Germinal center (tissue), 1 donor: ENCODE measurements around the gene RPS6KA2.
"Not testable (repeated sequence)": the region's sequence is repeated elsewhere in the genome, so short reads cannot be mapped to it uniquely, and the experiment has no call there.

Experiments
- DNase-seq: peaks from one replicate; pipeline ENCODE4 v3.0.0; 2012; ENCODE audit warnings: mixed read lengths, low spot score

Gene RPS6KA2

DNA sequence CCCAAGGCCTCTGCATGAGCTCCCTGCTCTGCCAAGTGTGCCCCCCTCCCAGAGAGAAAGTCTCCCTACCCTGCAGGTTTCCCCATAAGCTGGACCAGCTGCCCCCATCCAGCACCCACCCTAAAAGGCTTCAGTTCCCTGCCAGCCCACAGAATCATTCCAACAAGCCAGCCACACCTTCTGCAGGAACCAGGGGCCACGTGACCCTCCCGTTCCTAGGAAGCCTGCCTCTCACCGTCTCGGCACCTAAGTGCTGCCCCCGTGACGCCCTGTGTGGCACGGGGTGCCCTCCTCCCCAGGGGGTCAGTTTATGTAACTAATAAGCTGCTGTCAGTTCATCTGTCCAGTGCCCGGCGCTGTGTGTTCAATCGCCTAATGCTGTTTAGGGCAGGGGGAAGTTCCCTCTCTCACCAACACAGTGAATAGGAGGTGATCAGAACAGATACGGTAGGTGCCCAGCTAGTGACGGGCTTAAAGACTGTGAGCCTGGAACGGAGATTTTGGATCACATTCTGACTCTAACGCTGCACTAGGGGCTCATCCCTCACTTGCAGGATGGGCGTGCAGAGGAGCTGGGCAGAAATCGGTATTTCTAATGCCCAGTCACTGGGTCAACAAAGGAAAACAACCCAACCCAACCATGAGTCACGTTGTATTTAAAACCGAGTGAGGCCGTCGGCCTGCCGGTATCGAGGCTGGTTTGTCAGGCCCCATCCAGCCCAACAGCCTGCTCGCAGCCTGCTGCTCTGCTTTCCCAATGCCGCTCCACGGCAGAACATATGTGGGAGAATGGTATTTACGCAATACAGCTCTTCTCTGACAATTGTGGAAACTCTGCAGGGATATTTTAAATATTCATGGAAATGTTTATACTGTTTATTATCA, 96.6 kb downstream of the RPS6KA2 start:
- no peak for DNase-seq

DNA sequence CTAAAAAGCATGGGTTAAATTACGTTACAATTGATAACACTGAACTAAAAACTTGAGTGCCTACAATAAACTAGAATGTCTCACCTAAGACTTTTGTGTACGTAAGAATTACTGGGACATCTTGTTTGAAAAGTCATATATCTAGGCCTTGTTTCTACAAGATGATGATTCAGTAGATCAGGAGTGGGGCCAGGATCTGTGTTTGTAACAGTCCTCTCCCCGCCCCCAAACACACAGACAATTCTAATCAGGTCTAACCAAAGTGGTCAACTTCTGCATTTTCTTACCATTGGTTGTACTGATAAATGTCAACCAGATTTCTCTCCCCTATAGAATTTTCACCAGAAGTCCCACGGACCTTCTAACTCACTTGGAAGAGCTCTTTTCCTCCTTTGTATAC, 97.5 kb downstream of the RPS6KA2 start:
- no peak for DNase-seq

DNA sequence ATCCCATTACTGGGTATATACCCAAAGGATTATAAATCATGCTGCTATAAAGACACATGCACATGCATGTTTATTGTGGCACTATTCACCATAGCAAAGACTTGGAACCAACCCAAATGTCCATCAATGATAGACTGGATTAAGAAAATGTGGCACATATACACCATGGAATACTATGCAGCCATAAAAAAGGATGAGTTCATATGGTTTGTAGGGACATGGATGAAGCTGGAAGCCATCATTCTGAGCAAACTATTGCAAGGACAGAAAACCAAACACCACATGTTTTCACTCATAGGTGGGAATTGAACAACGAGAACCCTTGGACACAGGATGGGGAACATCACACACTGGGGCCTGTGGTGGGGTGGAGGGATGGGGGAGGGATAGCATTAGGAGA, 98.0 kb downstream of the RPS6KA2 start:
- not testable (repeated sequence) for DNase-seq

DNA sequence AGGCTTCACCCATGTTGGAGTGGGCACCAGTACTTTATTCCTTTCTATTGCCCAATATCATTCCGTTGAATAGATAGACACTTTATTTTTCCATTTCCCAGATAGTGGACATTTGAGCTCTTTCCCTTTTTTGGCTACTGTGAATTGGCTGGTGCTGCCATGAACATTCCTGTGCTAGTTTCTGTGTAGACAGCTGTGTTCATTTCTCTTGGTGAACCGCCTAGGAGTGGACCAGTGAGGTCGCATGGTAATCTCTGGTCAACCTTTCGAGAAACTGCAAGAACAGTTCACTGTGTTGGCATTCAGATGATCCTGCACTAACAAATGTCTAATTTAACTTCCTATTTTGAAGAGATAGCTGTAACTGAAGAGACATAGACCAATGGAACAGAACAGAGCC, 99.2 kb downstream of the RPS6KA2 start:
- DNase-seq, result no peak

DNA sequence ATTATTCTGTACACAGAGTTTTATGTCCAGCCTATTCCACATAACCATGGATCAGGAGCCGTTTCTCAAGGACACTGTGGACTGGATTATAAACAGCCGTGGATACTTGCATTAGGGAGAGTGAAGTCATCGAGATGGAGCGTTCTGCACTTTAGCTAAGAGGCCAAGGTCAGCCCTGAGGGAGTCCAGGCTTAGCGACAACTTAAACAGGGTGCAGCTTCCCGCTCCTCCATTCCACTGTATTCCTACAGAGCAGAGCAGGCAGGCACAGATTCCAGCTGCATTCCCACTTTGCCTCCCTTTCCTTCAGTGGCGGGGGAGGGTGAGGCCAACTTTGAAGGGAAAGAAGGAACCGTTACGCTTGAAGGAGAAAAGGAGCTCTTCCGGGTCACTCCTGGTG, 100.1 kb downstream of the RPS6KA2 start:
- no peak for DNase-seq

DNA sequence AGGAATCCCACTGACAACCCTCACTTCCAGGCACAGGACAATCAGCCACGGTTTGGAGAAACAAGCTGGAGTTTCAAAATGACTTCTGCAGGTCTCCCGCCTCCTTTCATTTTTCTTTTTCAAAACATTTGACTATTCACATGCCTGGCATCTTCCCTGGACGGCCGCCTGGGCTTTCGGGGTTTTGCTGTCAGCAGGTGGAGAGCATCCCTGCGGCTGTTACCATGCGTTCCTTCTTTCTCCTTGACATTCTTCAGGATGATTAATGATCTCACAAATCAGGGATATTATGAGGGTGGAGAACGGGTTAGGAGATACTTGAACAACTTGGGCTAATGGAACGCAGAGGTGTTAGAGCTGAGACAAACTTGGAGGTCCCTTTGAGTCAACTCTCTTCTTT, 101.5 kb downstream of the RPS6KA2 start:
- no peak for DNase-seq

DNA sequence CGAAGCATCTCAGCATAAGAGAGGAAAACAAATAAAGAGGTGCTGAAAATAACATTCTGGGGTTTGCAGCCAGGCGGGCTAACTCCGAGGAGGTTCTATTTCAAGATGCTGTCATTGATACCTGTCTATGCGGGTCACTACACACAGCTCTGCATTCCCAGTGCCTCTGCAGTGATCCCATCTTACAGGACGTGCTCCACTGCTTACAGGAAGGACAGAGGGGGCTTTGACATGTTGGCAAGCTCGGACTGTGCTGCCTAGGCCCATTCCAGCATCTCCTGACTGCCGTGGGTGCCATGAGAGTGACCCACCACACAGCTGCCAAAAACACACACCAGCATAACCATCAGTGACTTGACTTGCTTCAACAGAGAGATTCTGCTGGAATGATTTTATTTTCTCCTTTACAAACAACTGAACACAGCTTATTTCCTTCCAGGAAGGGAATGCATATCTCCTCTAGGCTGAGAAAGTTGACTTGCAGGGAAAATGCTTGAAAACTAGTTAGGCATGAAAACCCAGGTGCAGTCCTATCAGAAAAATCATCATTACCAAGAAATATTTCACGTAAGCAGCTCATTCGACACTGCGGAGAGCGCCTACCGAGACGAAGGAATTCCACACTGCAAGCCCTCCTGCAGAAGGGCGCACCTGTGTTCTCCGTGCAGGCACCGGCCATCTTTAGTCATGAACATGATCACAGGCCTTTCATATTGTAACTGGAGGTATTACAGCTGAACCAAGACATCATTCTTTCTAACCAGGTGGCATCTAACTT, 103.1 kb downstream of the RPS6KA2 start:
- no peak for DNase-seq

DNA sequence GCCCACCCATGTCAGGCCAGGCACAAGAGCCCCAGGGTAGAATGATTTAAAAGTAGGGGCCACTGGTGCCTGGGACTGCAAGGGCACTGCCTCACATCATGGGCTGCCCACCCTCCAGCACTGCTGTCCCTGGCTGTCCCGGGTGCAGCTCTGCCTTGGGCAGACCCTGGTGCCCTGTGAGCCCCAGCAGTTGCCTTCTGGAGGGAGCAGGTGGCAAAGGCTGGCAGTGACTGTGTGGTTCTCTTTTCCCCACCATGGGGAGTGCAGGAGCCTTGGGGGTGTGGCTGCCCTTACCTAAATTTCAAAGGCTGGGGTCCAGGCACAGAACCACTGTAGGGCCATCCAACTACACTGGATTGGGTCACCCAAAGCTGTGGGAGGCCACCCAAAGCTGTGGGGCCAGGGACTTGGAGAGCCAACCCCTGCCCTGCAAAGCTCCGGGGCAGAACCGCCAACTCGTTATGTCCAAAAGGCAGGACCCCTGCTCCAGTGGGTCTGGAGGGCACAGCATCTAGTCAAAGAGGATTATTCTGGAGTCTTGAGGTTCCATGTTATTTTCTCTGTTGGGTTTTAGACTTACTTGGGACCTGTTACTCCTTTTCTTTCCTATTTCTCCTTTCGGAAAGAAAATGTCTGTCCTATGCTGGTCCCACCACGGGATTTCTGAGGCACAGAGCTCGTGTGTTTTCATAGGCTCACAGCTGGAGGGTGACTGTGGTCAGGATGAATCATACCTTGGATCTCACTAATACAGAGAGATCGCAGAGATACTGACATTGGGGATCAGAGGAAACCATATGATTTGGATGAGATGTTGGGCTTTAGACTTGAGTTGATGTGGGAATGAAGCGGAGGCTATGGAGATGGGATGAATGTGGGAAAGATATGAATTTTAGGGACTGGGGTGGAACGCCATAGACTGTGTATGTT, 105.9 kb downstream of the RPS6KA2 start:
- no peak for DNase-seq

DNA sequence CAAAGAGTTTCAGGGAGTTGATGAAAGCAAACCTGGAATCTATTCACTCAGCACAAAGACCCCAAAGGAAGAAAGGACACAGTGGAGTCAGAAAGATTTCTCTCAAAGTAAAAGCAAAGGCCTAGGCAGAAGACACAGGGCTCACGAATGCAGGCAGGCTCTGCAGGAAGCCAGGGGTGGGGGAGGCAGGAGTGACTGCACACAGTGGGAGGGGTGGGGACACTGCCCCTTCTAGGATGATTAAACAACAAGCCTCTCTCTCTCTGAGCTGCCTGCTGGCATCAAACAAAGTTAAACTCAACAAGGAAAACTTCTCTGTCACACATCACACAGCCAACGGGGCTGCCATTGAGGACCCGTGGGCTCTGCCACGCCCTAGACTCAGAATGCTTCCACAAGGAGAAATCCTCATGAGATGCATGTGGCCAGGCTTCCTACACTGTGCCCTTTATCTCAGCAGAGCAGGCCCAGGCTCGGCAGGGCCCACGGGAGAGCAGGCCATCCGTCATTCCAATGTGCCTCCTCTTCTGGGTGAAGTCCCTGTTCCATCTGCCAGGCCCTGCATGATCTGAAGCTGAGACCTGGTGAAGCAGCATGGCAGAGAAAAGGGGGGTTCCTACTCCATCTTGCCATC, 110.7 kb downstream of the RPS6KA2 start:
- DNase-seq, result no peak

DNA sequence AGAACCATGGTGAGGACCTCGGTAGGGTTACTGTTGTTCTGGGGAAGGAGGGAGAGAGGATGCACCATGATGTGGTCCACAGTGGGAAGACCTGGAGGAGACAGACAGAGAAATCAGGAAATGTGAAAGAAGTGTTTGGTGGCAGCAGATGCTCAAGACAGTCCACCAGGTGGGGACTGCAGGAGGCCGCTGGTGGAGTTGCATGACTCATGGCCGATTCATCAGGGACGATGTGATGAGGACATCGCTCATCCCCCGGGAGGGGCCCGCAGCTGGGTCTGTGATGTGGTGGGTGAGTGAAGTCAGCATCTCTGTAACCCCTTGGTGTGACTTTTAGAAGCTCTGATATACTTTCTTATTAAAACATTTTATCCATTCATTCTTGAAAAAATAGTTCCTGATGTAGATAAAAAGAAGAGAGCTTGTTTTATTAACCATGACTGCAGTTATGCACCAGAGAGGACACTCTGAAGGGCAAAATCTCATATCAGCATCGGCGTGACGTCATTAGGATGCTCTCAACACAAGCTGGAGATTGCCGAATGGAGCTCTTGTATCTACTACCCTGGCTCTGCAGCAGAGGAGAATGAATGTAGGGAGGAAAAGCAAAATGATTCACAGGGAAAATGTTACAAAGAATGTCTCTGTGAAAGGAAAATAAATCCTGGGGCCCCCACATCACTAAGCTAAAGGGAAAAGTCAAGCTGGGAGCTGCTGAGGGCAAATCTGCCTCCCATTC, 111.8 kb downstream of the RPS6KA2 start:
- DNase-seq, result no peak

DNA sequence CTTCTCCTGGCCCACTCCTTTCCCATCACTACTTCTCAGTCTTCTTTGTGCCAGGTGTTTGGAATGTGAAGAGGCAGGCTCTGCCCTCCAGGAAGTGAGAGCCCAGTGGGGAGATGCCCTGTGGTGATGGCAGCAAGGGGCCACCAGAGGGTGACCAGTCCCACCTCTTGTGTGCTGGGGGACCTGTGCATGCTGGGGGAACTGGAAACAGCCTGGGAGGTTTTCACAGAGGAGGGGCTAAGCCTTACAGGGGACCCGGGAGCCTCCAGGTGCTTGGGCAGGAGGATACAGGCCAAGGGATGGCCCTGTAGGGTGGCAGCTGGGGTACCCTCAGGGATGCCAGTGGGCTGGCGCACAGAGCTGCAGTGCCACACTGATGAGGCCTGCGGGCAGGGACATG, 112.9 kb downstream of the RPS6KA2 start:
- no peak for DNase-seq

DNA sequence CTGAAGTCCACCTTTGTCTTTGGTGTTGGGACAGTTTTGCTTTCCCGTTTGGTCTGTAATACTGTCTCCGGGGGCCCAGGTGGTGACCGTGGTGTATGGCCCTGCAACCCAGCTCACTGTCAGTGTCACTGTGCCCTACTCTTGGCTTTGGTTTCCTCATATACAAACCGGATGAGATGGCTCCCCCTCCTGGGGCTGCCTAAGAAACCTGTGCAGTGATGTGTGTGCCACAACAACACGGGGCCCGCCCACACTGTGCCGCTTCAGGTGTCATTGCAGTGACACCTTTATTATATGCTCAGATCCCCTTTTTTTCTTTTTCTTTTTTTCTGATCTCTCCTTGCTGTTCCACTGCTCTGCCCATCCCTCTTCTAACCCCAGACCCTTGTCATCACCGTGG, 114.5 kb downstream of the RPS6KA2 start:
- DNase-seq, result peak; percentile 79

DNA sequence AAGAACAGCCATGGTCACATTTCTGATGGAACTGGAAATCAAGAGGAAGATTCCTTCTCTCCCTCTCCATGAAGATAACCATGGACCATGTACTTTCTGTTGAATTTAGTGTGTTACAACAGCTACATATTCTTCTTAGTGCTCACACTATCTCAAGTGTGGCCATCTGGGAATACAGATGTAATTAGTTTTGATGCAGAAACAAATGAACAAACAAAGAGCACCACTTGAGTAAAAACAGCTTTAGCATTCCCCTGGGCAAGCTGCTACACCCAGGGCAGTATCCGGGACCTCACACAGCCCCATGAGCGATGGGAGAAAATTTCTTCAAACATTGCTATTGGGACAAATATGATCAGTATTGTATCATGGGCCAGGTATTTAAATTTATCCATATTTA, 115.7 kb downstream of the RPS6KA2 start:
- DNase-seq, result no peak

DNA sequence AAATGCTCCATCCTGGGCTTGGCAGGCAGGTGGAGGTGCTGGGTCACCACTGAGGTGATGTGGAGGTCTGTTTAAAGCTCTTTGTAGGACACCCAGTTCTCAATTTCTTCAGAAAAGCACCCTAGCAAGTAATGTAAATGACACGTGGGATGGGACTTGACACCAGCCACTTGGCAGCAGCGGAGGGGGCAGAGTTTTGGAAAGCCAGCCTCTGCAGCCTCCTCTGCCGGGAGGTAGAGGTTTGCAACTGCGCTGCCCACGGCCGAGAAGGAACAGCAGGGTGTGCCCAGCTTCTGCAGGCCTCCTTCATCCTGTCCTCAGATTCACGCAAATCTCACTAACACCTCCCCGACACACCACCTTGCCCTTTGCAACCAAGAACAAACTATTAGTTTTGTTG, 117.9 kb downstream of the RPS6KA2 start:
- no peak for DNase-seq

DNA sequence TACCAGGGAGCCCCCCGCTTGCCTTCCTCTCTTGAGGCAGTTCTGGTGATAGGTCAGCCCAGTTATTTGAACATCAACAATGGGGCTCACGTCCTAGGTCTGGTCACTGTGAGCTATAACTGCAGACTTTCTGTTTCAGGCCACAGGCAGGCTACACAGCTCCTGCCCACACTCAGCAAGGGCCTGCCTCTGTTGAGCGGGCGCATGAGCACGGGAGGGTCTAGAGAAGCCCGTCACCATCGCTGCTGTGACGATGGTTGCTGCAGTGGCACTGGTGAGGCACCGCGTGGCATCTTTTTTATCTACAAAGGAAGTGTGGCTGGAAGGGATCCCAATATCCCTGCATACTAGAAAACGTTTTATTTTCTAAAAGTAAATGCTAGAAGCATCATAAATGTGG, 118.3 kb downstream of the RPS6KA2 start:
- DNase-seq, result no peak

DNA sequence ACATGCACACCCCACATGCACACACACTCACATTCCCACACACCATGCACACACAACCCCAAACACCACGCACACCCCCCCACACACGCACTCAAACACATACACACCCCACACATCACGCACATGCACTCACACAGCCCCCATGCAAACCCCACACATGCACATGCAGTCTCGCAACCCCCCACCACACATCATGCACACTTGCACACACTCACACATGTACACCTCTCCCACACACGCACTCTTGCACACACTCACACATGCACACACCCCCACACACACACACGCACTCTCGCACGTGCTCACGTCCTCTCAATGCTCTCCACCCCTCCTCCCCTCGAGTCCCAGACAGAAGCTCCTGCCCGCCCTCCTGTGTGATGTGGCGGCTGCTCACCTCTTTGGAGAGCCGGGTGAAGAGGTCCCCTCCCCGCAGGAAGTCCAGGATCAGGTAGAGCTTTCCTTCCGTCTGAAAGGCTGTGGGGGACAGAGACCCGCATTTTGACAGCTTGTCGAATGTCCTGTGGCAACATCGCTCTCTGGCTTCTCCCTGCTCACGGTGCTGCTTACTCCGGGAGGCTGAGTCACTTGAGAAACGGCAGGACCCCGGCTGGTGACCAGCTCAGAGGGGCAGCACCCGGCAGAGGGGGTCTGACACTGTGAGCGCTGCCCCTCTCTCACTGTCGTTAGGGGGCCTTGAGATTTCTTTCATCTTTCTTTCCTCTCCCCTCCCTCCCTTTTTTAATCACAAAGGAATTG, 119.1 kb downstream of the RPS6KA2 start:
- no peak for DNase-seq

DNA sequence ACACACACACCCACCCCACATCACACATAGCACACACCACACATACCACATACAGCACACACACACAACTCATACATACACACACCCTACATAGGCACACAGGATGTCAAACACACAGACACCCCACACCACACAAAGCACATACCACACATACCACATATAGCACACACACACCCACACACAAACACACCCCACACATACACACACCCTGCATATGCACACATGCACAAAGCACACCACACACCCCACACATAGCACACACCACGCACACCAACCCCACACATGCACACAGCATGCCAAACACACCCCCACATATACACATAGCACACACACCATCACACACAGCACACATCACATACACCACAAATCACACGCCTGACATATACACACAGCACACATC, 119.7 kb downstream of the RPS6KA2 start:
- no peak for DNase-seq

DNA sequence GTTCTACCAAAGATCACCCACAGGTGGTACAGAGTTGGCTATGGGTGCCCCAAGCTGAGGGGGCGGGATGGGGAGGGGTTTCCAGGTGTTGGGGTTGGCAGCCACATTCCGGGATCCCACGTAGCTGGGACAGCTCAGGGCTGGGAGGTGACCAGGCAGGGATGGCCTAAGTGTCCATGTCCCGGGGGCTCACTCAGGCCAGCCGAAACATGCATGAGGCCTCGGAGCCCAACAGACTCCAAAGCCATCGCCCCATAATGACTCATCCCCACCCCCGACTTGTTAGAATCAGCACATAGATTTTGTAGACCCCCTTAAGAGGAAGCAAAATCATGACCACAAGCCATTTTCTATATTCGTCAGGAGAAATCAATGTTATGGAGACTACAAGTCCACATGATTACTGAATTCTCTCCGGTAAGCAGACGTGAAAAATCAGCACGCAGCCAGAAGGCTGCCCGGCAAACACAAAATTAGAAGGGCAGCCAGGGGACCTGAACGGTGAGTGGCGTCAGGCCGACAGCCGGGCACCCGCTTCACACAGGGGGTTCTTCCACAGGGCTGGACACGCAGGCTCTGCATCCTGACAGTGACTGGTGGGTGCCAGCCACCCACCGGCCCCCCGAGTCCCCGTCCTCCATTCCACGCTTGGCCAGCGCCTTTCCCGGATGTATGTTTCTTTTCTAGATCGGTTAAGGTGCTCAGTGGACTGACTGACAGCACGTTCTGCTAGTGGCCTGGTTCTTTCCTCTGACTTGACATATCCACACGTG, 121.7 kb downstream of the RPS6KA2 start:
- no peak for DNase-seq

DNA sequence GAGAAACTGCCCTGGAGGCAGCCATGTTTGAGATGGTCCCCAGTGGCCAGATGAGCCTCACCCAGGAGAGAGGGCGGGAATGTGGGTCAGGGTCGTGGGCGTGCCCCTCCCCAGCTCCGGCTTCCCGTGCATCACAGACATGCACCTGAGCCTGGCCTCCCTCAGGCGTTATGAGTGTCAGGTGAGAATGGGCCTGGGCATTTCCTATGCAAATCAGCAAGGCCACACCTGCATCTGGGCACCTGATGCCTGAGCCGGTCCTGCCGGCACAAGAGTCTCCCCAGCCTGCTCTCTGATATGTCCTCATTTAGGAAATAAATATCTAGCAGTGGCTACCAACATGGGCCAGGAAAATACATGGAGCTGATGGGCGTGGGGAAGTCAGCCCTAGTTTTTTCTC, 123.0 kb downstream of the RPS6KA2 start:
- DNase-seq, result no peak
